BJ (cell line): ENCODE results near the gene COL2A1. TPM values are rescaled to one million over a fixed set of nuclear protein-coding genes. Genes with fewer than 3 reads are reported as not detected.

Source experiments
- CTCF ChIA-PET: fragments of 350-600 bp; formaldehyde crosslinking; extraction: SDS; loops from one replicate; lab custom pipeline; 2021; ENCODE audit warnings: antibody characterized with exemption, inconsistent platforms; lab: Yijun Ruan, JAX
- POLR2A ChIA-PET: fragments of 300-600 bp; sonication (Branson Sonifier 250); formaldehyde crosslinking; extraction: SDS; loops from one replicate; lab custom pipeline; 2021; ENCODE audit warnings: antibody characterized with exemption; lab: Charles Lee
- DNase-seq: peaks from one replicate; pipeline ENCODE4 v3.0.0-alpha.2; 2011; ENCODE audit warnings: low read depth
- H3K27me3 ChIP-seq: 2 replicates; pipeline ENCODE4 v1.6.0; 2011; ENCODE audit warnings: low read length; ENCODE audit not compliant: control insufficient read depth, insufficient read depth
- H3K36me3 ChIP-seq: 2 replicates; pipeline ENCODE4 v1.5.1; 2011; ENCODE audit warnings: low read length; ENCODE audit not compliant: control insufficient read depth, insufficient read depth
- H3K4me3 ChIP-seq: 2 replicates; pipeline ENCODE4 v1.5.1; 2011; ENCODE audit warnings: low read depth, mild to moderate bottlenecking, control low read depth, low read length
- CTCF ChIP-seq: IDR thresholded peaks from 2 replicates; pipeline ENCODE4 v1.5.1; 2011; ENCODE audit warnings: low read depth, mild to moderate bottlenecking, control low read depth, inconsistent platforms, low read length, moderate library complexity; ENCODE audit not compliant: insufficient read depth
- polyA plus RNA-seq: library from polyadenylated mRNA; depleted of rRNA; stranded (reverse); fragments of >200 nt; gene quantifications from 2 replicates; pipeline ENCODE4 v1.2.3, GENCODE V29; 2011

COL2A1 gene
- polyA plus RNA-seq, 1 experiment: not detected

- ChIA-PET CTCF (interaction anchor here (0.9 to 1.8 kb wide), 3 partner anchors 25 to 74 kb away, joined by 3 to 5 read pairs (median 3); partner anchors contain the start of gene TMEM106C), POLR2A (no interaction called here)
- no peak for DNase-seq
- H3K4me3 ChIP-seq: no peak overlapping the region
- peaks cover 2% of the 10 kb centered on the region; the same call in 1 of the 2 replicates for H3K27me3 ChIP-seq
- no peaks in the 10 kb centered on the region for H3K36me3 ChIP-seq
- TF ChIP-seq CTCF: no peak
These were observed 32.5 kb upstream of the COL2A1 start for GRCh38 chr12:48036818-48037217.

- H3K4me3 ChIP-seq: no peak overlapping the region
- ChIA-PET POLR2A (no interaction called here), CTCF (interaction anchor here (0.6 to 1.8 kb wide), 4 partner anchors 10 to 72 kb away, joined by 3 to 5 read pairs (median 3); partner anchors contain the start of gene TMEM106C)
- H3K36me3 ChIP-seq: no peaks in the 10 kb centered on the region
- no peak for DNase-seq
- H3K27me3 ChIP-seq: peaks cover 7% of the 10 kb centered on the region; the same call in 1 of the 2 replicates
- TF ChIP-seq CTCF: no peak
These were observed 30.8 kb upstream of the COL2A1 start for GRCh38 chr12:48034835-48035805.

GRCh38 chr12:48033451-48033850, 29.2 kb upstream of the COL2A1 start:
- Histone ChIP-seq H3K27me3 (peaks cover 7% of the 10 kb centered on the region; the same call in 1 of the 2 replicates), H3K4me3 (no peak overlapping the region), H3K36me3 (no peaks in the 10 kb centered on the region)
- TF ChIP-seq CTCF: no peak
- ChIA-PET CTCF (no interaction called here), POLR2A (no interaction called here)
- DNase-seq: no peak

- TF ChIP-seq CTCF: no peak
- Histone ChIP-seq H3K27me3 (peaks cover 7% of the 10 kb centered on the region; the same call in 1 of the 2 replicates), H3K4me3 (no peak overlapping the region), H3K36me3 (no peaks in the 10 kb centered on the region)
- DNase-seq: no peak
- ChIA-PET CTCF (no interaction called here), POLR2A (no interaction called here)
These were observed 28.3 kb upstream of the COL2A1 start for GRCh38 chr12:48032597-48032996.

- Histone ChIP-seq H3K27me3 (peaks cover 10% of the 10 kb centered on the region), H3K4me3 (no peak overlapping the region), H3K36me3 (no peaks in the 10 kb centered on the region)
- no peak for TF ChIP-seq CTCF
- no peak for DNase-seq
- CTCF ChIA-PET: no interaction called here
- POLR2A ChIA-PET: no interaction called here
These were observed 27.1 kb upstream of the COL2A1 start for GRCh38 chr12:48031135-48031960.
